Measurements from ENCODE around the gene NUP93.

- no peak for TF ChIP-seq POLR2AphosphoS5 (IDR thresholded peaks at IDR 0.05; ENCODE audit: low read depth, low read length)
- TF ChIP-seq EP300 (IDR thresholded peaks at IDR 0.05; ENCODE audit: borderline replicate concordance in 1 of 2, low read depth in 1 of 2, low read length in 1 of 2) = no peak
- TF ChIP-seq, protein P1, sequence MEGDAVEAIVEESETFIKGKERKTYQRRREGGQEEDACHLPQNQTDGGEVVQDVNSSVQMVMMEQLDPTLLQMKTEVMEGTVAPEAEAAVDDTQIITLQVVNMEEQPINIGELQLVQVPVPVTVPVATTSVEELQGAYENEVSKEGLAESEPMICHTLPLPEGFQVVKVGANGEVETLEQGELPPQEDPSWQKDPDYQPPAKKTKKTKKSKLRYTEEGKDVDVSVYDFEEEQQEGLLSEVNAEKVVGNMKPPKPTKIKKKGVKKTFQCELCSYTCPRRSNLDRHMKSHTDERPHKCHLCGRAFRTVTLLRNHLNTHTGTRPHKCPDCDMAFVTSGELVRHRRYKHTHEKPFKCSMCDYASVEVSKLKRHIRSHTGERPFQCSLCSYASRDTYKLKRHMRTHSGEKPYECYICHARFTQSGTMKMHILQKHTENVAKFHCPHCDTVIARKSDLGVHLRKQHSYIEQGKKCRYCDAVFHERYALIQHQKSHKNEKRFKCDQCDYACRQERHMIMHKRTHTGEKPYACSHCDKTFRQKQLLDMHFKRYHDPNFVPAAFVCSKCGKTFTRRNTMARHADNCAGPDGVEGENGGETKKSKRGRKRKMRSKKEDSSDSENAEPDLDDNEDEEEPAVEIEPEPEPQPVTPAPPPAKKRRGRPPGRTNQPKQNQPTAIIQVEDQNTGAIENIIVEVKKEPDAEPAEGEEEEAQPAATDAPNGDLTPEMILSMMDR (IDR thresholded peaks at IDR 0.05) = no peak
- no peak for TF ChIP-seq TCF12 (IDR thresholded peaks at IDR 0.05)
- no peak for TF ChIP-seq IRF3 (IDR thresholded peaks at IDR 0.05; ENCODE audit: low read depth, low read length)
- TF ChIP-seq ZBTB33 (IDR thresholded peaks at IDR 0.05; ENCODE audit: borderline replicate concordance, low read depth) = no peak
Observed at GRCh38 chr16:56871172-56871593, 141.3 kb downstream of the NUP93 start.
